Astrocyte (in vitro differentiated cells and primary cell): ENCODE data around the gene CD300A.

Experiments used
- CTCF ChIP-seq: IDR thresholded peaks from 2 replicates; pipeline ENCODE4 v1.5.1; 2011; ENCODE audit warnings: low read depth, mild to moderate bottlenecking, inconsistent platforms, low read length, moderate library complexity; ENCODE audit not compliant: insufficient read depth
- EZH2 ChIP-seq: IDR thresholded peaks from 2 replicates; pipeline ENCODE4 v1.6.1; 2012; ENCODE audit warnings: mild to moderate bottlenecking, low read length, inconsistent platforms; ENCODE audit not compliant: insufficient read depth

- TF ChIP-seq CTCF = no peak
- TF ChIP-seq EZH2 = no peak
Measured at GRCh38 chr17:74478420-74479100, 12.1 kb downstream of the CD300A start.
